Measurements from ENCODE around the gene SPINT1. TPM values are rescaled to one million over a fixed set of nuclear protein-coding genes. Genes with fewer than 3 reads are reported as not detected.

The SPINT1 gene
- total RNA-seq, 1 experiment from 2014 or later = 19.5 TPM

DNA sequence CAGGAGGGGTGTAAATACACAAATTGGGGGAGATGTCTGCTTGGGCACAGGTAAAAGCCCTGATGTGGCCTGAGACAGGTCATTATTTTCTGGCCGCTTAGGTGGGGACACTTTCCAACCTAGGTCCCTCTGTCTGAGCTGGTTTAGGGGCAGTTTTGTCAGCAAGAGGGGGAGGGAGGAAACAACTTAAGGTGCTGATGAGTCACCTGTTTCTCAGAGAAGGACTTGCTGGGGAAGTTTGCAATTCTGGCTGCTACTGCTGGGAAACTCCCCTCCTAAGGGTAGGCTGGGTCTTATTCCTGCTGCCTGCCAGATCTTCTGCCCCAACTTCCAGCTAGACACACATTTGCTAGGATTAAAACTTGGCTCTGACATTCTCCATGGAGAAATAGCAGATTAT lies 34.9 kb downstream of the SPINT1 start:
- DNase-seq (ENCODE audit: low read depth) = peak; percentile 35
- in situ Hi-C loops (cut with HindIII; ENCODE audit: low pct_unique_long_range_greater_than_20kb, low sequenced_read_pairs) = no loop called here

DNA sequence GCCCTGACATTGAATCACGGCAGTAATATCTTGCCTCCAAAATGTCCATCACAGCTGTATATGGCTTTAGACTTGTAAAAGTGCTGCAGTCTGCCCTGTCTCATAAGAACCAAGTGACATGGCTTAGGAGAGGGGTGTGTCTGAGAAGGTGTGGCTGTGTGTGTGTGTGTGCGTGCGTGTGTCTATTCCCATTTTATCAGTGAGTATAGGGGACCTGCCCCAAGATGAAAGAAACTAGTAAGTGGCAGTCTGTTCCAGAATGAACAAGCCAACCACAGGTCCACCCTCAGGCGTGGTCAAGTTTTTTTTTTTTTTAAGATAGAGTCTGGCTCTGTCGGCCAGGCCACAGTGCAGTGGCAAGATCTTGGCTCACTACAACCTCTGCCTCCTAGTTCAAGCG lies 35.8 kb downstream of the SPINT1 start:
- in situ Hi-C loops (cut with HindIII; ENCODE audit: low pct_unique_long_range_greater_than_20kb, low sequenced_read_pairs) = no loop called here
- DNase-seq (ENCODE audit: low read depth) = no peak

DNA sequence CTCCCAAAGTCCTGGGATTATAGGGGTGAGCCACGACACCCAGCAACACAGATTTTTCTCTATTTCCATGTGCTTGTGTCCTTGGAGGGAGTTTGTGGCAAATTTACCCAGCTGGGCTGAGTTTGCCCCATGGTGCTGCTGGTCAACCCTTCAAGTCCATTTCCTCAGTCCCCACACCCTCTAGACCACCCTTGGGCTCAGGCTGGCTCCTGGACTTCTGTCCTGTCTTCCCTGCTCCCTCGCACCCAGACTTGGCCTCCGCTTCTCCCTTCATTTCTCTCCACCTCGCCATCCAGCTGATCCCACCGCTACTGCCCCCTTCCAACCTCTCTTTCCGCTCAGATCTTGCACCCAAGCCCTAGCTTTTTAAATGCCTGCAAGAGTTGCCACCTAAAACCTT lies 37.5 kb downstream of the SPINT1 start:
- DNase-seq (ENCODE audit: low read depth) = no peak
- in situ Hi-C loops (cut with HindIII; ENCODE audit: low pct_unique_long_range_greater_than_20kb, low sequenced_read_pairs) = no loop called here

DNA sequence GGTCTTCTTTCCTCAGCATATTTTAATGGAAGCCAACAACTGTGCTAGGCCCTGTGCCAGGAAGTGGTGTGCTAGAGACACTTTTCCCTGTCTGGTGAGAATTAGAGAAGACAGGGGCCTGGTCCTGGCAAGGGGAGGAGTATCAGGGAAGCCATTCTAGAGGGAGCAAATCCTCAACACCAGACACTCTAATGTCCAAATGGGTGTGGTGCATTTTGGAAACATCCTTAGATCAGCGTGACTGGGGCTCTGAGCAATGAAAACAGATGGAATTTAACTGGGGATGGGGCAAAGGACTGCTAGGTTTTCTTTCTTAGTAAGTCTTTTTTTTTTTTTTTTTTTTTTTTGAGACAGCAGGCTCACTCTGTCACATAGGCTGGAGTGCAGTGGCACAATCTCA lies 42.7 kb downstream of the SPINT1 start:
- DNase-seq (ENCODE audit: low read depth) = no peak
- in situ Hi-C loops (cut with HindIII; ENCODE audit: low pct_unique_long_range_greater_than_20kb, low sequenced_read_pairs) = no loop called here

DNA sequence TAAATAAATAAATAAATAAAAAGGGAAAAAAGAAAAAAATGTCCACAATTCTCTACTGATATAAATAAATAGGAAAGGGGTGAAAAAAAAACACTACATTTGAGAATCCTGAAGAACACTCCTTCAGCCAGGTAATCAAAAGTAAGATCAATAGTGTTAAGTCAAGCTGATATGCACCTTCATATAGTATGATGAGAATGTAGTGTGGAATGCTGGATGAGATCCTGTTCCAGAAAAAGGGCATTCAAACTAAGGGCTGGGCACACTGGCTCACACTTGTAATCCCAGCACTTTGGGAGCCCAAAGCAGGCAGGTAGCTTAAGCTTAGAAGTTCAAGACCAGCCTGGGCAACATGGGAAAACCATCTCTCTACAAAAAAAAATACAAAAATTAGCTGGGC lies 45.3 kb downstream of the SPINT1 start:
- DNase-seq (ENCODE audit: low read depth) = no peak
- in situ Hi-C loops (cut with HindIII; ENCODE audit: low pct_unique_long_range_greater_than_20kb, low sequenced_read_pairs) = no loop called here

DNA sequence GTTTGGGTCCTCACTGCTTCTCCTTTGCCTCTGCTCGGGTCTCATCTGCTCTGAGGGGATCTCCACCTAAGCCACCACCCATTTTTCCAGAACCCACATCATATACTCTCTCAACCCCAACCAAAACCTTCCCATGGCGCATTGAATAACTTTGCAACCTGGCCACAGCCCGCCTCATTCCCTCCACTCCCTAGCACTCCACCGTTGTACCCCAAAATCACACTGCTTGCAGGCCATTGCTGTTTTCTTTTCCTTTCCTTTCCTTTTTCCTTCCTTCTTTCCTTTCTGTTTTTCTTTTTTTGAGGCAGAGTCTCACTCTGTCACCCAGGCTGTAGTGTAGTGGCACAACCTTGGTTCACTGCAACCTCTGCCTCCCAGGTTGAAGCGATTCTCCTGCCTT lies 47.3 kb downstream of the SPINT1 start:
- in situ Hi-C loops (cut with HindIII; ENCODE audit: low pct_unique_long_range_greater_than_20kb, low sequenced_read_pairs) = no loop called here
- DNase-seq (ENCODE audit: low read depth) = no peak

DNA sequence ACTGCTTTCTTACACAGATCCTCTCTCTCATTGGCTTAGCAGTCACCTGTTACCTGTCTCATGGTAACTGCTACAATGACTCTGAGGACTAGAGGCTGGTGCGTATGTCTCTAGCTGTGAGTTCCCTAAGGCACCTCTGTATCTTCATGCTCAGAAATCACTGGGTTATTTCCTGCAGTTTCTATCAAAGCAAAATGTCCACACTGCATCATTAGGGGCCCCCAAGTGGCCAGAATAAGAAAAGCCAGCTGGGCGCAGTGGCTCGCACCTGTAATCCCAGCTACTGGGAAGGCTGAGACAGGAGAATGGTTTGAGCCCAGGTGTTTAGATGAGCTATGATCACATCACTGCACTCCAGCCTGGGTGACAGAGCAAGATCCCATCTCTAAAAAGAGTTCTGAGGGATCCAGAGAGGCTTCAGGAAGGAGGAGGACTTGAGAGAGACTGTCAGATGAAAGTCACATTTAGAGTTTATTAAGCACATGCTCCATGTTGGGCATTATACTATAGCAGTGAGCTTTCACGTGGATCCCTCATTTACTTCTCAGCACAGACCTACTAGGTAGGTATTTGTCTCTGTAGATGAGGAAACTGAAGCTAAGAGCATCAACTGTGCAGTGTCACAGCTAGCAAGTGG lies 48.1 kb downstream of the SPINT1 start:
- DNase-seq (ENCODE audit: low read depth) = peak; percentile 53
- in situ Hi-C loops (cut with HindIII; ENCODE audit: low pct_unique_long_range_greater_than_20kb, low sequenced_read_pairs) = no loop called here

DNA sequence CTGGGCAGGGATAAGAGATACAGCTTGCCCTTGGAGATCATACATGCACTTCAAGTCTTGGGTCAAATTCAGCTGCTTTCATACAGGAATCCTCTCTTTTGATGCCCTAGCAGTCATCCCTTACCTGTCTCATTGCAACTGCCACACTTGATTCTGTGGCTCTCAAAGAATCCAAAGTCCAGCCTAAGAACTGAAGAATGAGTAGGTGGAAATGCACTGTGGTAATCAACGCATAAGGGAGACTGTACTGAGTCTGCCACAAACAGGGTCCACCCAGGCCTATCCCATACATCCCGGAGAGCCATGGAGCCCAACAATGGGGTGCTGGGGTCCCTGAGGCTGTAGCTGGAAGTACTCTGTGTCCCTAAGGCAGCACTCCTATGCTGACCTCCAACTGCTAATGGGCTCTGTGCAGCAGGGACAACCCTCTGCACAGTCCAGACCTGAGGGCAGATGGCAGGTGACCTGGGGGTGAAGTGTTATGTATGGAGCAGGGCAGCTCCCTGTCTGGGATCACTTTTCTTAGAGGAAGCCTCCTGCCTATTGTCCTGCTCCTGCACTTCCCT lies 48.7 kb downstream of the SPINT1 start:
- in situ Hi-C loops (cut with HindIII; ENCODE audit: low pct_unique_long_range_greater_than_20kb, low sequenced_read_pairs) = no loop called here
- no peak for DNase-seq (ENCODE audit: low read depth)

DNA sequence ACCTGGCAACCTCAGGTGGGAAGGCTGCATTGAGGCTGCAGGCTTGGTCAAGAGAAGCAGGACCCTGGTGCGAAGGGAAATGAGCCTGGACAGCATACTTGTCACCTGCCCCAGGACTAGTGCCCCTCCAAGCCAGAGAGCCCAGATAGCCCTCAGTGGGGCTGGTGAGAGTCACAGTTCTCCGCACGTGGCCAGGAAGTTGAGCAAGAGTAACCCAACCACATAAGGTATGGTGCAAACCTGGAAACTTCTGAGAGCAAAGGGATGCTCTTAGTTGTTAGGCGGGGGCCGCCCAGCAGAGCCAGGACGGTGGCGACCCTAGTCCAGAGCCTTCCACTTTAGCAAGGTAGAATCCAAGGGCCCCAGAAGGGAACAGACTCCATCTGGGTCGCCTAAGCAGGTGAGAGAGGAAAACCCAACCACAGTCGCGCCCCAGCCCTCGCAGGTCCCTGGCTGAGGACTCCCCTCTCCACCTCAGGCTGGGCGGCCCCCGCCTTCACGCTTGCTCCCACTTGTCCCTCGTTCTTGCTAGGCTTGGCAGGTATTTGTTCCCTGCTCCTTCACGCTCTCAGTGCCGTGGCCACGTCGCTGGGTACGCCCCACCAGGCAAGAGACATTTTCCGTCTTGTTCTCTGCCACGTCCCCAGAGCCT lies 49.3 kb downstream of the SPINT1 start:
- in situ Hi-C loops (cut with HindIII; ENCODE audit: low pct_unique_long_range_greater_than_20kb, low sequenced_read_pairs) = no loop called here
- DNase-seq (ENCODE audit: low read depth) = no peak

DNA sequence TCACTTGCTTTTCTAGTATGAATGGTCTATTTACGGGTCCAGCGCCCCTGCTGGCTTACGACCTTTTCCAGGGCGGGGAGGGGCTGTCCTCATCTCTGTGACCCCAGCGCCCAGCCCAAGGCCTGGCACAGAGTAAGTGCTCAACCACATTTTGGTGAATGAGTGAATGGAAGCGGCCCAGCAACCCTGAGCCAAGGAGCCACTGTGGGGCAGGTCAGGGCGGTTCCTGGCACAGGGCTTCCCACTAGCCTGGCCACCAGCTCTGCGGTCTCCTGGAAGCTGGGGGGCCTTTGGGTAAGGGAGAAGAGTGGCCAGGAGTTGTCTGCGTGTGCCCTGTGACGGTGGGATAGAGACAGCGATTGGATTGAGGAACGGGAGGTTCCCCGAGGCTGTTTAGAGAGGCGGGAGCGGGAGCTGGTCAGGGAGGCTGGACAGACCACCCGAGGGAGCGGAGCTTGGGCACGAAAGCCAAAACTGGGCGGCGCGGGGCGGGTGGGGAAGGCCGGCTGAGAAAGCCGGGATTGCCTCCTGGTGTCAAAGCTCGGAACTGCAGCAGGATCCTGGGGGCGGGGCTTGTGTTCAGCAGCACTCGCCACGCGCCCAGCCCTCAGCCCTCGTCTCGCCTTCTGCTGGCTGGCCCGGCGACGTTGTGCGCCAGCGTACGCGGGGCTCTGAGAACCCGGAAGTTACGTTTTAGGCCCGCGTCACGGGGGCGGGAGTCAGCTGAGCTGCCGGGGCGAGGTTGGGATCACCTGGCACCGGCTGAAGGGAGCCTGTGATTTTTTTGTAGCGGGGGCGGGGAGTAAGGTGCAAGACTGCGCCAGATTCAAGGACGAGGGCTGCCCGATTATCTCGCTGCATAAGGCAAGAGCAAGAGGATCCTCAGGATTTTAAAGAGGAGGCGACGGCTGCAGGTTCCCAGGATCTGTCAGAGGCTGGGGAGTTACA lies 50.2 kb downstream of the SPINT1 start, which contains the start of gene VPS18:
Gene VPS18 (plus strand): TSS at position 718 of the 948 bp plus-strand sequence. CDS start 319 bp downstream, outside the sequence.
- in situ Hi-C loops (cut with HindIII; ENCODE audit: low pct_unique_long_range_greater_than_20kb, low sequenced_read_pairs) = no loop called here

DNA sequence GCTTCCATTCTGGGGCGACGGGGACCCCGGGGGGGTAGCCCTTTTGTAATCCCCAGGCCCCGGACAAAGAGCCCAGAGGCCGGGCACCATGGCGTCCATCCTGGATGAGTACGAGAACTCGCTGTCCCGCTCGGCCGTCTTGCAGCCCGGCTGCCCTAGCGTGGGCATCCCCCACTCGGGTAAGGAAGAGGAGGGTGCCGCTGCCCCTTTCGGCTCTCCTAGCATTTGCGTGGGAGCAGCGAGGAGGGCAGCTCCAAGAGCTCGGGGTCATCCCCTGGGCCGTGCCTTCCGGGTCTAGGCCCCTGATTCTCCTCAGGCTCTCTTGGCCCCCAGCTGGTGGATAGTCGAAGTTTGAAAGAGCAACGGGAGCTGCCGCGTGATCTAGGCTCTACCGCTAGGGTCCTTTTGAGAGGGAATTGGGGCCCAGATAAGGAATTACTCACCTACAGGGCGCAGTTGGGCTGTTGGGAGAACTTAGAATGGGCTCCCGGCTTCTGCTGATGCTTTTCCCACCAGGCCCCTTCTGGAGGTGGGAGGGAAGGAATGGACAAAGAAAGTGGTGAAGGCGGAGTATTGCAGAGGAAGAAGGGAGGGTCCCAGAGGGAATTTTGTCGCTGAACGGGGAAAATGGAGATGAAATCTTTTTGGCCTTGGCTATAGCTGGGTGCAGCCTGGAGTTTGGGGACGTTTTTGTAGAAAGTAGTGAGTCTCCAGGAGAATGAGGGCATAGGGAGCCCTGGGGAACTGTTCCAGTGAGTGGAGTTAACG lies 51.0 kb downstream of the SPINT1 start:
- in situ Hi-C loops (cut with HindIII; ENCODE audit: low pct_unique_long_range_greater_than_20kb, low sequenced_read_pairs) = no loop called here

More for the DNA sequence above, 50.2 kb downstream of the SPINT1 start, which contains the start of gene VPS18:
- peak; percentile 93 for DNase-seq (ENCODE audit: low read depth)

DNA sequence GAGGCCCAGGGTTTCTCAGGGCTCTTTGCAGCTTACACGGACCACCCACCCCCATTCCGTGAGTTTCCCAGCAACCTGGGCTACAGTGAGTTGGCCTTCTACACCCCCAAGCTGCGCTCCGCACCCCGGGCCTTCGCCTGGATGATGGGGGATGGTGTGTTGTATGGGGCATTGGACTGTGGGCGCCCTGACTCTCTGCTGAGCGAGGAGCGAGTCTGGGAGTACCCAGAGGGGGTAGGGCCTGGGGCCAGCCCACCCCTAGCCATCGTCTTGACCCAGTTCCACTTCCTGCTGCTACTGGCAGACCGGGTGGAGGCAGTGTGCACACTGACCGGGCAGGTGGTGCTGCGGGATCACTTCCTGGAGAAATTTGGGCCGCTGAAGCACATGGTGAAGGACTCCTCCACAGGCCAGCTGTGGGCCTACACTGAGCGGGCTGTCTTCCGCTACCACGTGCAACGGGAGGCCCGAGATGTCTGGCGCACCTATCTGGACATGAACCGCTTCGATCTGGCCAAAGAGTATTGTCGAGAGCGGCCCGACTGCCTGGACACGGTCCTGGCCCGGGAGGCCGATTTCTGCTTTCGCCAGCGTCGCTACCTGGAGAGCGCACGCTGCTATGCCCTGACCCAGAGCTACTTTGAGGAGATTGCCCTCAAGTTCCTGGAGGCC lies 55.8 kb downstream of the SPINT1 start:
- in situ Hi-C loops (cut with HindIII; ENCODE audit: low pct_unique_long_range_greater_than_20kb, low sequenced_read_pairs) = no loop called here

More for the DNA sequence above, 51.0 kb downstream of the SPINT1 start:
- peak; percentile 62 for DNase-seq (ENCODE audit: low read depth)

DNA sequence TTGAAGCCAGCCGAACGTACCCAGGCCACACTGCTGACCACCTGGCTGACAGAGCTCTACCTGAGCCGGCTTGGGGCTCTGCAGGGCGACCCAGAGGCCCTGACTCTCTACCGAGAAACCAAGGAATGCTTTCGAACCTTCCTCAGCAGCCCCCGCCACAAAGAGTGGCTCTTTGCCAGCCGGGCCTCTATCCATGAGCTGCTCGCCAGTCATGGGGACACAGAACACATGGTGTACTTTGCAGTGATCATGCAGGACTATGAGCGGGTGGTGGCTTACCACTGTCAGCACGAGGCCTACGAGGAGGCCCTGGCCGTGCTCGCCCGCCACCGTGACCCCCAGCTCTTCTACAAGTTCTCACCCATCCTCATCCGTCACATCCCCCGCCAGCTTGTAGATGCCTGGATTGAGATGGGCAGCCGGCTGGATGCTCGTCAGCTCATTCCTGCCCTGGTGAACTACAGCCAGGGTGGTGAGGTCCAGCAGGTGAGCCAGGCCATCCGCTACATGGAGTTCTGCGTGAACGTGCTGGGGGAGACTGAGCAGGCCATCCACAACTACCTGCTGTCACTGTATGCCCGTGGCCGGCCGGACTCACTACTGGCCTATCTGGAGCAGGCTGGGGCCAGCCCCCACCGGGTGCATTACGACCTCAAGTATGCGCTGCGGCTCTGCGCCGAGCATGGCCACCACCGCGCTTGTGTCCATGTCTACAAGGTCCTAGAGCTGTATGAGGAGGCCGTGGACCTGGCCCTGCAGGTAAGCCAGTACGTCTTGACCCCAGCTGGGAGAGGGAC lies 56.6 kb downstream of the SPINT1 start:
- in situ Hi-C loops (cut with HindIII; ENCODE audit: low pct_unique_long_range_greater_than_20kb, low sequenced_read_pairs) = no loop called here
- DNase-seq (ENCODE audit: low read depth) = no peak

More for the DNA sequence above, 55.8 kb downstream of the SPINT1 start:
- DNase-seq (ENCODE audit: low read depth) = no peak

DNA sequence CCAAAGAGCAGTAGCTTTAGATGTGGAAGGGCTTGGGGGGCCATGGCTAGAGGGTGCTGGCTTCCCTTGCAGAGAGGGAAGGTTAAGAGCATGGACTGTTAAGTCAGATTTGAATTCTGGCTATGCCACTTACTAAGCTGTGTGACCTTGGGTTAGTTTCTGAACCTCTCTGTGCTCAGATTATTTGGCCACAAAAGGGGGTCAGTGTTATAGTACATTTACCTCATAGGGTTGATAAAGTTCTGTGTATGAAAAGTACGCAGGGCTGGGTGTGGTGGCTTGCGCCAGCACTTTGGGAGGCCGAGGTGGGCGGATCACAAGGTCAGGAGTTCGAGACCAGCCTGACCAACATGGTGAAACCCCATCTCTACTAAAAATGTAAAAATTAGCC lies 57.2 kb downstream of the SPINT1 start:
- in situ Hi-C loops (cut with HindIII; ENCODE audit: low pct_unique_long_range_greater_than_20kb, low sequenced_read_pairs) = no loop called here
- no peak for DNase-seq (ENCODE audit: low read depth)

DNA sequence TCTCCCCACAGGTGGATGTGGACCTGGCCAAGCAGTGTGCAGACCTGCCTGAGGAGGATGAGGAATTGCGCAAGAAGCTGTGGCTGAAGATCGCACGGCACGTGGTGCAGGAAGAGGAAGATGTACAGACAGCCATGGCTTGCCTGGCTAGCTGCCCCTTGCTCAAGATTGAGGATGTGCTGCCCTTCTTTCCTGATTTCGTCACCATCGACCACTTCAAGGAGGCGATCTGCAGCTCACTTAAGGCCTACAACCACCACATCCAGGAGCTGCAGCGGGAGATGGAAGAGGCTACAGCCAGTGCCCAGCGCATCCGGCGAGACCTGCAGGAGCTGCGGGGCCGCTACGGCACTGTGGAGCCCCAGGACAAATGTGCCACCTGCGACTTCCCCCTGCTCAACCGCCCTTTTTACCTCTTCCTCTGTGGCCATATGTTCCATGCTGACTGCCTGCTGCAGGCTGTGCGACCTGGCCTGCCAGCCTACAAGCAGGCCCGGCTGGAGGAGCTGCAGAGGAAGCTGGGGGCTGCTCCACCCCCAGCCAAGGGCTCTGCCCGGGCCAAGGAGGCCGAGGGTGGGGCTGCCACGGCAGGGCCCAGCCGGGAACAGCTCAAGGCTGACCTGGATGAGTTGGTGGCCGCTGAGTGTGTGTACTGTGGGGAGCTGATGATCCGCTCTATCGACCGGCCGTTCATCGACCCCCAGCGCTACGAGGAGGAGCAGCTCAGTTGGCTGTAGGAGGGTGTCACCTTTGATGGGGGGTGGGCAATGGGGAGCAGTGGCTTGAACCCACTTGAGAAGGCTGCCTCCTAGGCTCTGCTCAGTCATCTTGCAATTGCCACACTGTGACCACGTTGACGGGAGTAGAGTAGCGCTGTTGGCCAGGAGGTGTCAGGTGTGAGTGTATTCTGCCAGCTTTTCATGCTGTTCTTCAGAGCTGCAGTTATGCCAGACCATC lies 59.0 kb downstream of the SPINT1 start:
- in situ Hi-C loops (cut with HindIII; ENCODE audit: low pct_unique_long_range_greater_than_20kb, low sequenced_read_pairs) = no loop called here

More for the DNA sequence above, 59.0 kb downstream of the SPINT1 start:
- no peak for DNase-seq (ENCODE audit: low read depth)

All from Caki2 (cell line).